Chondrocyte (in vitro differentiated cells): ENCODE results near the gene SLC6A11. TPM values are rescaled to one million over a fixed set of nuclear protein-coding genes. Genes with fewer than 3 reads are reported as not detected.

ENCODE experiments used
- DNase-seq: peaks from one replicate; pipeline ENCODE4 v3.0.0; 2021; ENCODE audit warnings: mixed read lengths, low spot score
- H3K27ac Mint-ChIP-seq: one replicate; pipeline ENCODE4 v1.8.0; 2021; ENCODE audit warnings: mild to moderate bottlenecking, moderate library complexity, mixed read lengths; ENCODE audit not compliant: unreplicated experiment
- H3K27me3 Mint-ChIP-seq: 2 replicates; pipeline ENCODE4 v1.8.0; 2021; ENCODE audit warnings: low read depth, mixed read lengths
- H3K36me3 Mint-ChIP-seq: 2 replicates; pipeline ENCODE4 v1.8.0; 2021; ENCODE audit warnings: low read depth, mixed read lengths
- H3K4me1 Mint-ChIP-seq: 2 replicates; pipeline ENCODE4 v1.8.0; 2021; ENCODE audit warnings: low read depth, mild to moderate bottlenecking, mixed read lengths
- H3K4me3 Mint-ChIP-seq: one replicate; pipeline ENCODE4 v1.8.0; 2021; ENCODE audit warnings: mild to moderate bottlenecking, moderate library complexity, mixed read lengths; ENCODE audit not compliant: unreplicated experiment
- H3K9me3 Mint-ChIP-seq: 2 replicates; pipeline ENCODE4 v1.8.0; 2021; ENCODE audit warnings: low read depth, mixed read lengths
- long read RNA-seq: library from polyadenylated mRNA; stranded (forward); transcript quantifications from one replicate; pipeline ENCODE4 v2.0.0, GENCODE V29; 2021
- total RNA-seq: library from RNA; stranded (reverse); gene quantifications from 3 replicates; pipeline ENCODE4 v1.2.1, GENCODE V29; 2021
- TF ChIP-seq, protein P1 (sequence below): fragments of 200-600 bp; sonication (generic); IDR thresholded peaks from 2 replicates; pipeline ENCODE4 v1.5.0; 2021; ENCODE audit warnings: antibody characterized with exemption, mild to moderate bottlenecking, moderate library complexity

Gene SLC6A11
- total RNA-seq = not detected in 3 replicates
- long read RNA-seq = 0 reads

DNA sequence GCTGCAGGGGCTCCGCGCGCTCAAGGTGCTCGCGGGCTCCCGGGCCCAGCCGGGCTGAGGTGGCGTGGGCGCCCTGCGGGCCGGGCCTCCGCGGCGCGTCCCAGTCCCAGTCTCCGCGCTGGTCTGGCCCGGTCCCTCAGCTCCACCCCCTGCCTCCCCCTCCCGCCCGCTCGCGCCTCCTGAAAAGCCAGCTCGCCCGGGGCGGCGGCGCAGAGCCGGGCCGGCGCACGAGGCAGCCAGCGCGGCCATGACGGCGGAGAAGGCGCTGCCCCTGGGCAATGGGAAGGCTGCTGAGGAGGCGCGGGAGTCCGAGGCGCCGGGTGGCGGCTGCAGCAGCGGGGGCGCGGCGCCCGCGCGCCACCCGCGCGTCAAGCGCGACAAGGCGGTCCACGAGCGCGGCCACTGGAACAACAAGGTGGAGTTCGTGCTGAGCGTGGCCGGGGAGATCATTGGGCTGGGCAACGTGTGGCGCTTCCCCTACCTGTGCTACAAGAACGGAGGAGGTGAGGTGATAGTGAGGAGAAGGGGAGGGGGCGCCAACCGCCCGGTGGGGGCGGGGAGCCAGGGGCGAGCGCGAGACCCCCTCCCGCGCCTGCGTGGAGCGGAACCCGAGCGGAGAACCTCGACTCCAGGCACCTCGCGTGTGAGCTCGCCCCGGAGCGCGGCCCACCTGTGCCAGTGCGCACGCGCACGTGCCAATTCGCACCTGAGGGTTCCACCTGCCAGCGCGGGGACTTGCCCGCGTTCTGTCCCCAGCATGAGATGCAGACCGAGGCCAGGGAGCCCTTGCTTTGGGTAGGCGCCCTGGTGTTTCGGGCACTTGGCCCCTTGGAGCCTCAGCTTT lies at the start of gene SLC6A11:
SLC6A11 (plus strand) TSS at position 210 of the 844 bp plus-strand sequence; CDS start at position 248, 38 bp downstream.
- H3K4me3 Mint-ChIP-seq = peak within 1 kb of the TSS; percentile 28
- H3K4me1 Mint-ChIP-seq = no peaks in the 10 kb centered on the region
- TF ChIP-seq, protein P1, sequence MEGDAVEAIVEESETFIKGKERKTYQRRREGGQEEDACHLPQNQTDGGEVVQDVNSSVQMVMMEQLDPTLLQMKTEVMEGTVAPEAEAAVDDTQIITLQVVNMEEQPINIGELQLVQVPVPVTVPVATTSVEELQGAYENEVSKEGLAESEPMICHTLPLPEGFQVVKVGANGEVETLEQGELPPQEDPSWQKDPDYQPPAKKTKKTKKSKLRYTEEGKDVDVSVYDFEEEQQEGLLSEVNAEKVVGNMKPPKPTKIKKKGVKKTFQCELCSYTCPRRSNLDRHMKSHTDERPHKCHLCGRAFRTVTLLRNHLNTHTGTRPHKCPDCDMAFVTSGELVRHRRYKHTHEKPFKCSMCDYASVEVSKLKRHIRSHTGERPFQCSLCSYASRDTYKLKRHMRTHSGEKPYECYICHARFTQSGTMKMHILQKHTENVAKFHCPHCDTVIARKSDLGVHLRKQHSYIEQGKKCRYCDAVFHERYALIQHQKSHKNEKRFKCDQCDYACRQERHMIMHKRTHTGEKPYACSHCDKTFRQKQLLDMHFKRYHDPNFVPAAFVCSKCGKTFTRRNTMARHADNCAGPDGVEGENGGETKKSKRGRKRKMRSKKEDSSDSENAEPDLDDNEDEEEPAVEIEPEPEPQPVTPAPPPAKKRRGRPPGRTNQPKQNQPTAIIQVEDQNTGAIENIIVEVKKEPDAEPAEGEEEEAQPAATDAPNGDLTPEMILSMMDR = no peak
- peaks cover 60% of the 10 kb centered on the region for H3K27me3 Mint-ChIP-seq
- DNase-seq = no peak
- no peak within 1 kb of the TSS for H3K27ac Mint-ChIP-seq
- H3K9me3 Mint-ChIP-seq = no peaks in the 10 kb centered on the region
- no peaks in the 10 kb centered on the region for H3K36me3 Mint-ChIP-seq

DNA sequence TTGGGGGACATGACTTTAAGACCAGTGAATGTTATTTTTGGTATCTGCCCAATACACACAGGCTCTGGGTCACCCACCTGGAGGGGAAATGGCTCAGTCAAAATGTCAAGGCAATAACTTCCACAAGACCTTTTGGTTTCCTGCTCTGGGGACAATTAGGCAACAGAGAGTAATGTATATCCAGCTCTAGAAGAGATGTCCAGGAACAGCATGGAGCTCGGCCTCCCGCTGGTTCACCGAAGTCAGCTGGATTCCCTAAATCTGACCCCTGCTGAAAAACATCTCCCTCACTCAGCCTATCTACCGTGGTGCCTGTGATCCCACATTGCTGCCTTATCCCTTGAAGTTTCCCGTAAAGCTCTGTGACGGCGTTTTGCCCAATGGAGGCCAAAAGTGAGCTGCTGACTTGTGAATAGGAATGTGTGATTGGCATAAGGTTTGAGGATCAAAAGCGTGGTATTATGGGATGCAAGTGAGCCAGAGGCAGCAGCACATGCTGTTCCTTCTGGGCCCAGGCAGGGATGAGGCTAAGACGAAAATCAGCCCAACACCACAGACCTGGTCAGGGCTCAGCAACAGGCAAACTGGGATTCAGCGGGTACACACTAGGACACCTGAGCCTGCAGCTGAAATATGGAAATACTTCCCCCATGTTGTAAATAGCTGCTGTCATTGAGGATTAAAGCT lies 47.2 kb upstream of the SLC6A11 start:
- DNase-seq = no peak
- Mint-ChIP-seq H3K9me3 (peaks cover 5% of the 10 kb centered on the region), H3K27ac (no peak overlapping the region), H3K27me3 (peaks cover 67% of the 10 kb centered on the region), H3K4me3 (no peak overlapping the region), H3K4me1 (no peaks in the 10 kb centered on the region), H3K36me3 (no peaks in the 10 kb centered on the region)
- TF ChIP-seq, protein P1 = no peak

DNA sequence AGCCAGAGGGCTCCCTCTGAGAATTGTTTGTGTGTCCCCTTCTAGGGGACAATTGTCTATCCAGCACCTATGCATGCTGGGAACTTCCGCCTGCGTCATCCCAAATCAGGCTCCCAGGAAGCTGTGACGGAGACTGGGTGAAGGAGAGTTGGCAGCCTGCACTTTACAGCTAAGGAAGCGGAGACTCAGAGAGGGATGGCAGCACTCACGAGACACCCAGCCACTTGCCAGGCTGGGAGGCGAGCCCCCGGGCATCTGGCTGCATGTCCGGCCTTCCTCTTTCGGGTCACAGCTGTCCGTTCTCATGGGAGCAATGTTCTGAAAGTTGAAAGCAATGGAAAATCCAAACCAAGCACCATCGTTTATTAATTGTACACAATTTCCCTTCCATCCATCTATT lies 45.5 kb upstream of the SLC6A11 start:
- Mint-ChIP-seq H3K27ac (no peak overlapping the region), H3K4me3 (no peak overlapping the region), H3K9me3 (peaks cover 5% of the 10 kb centered on the region), H3K27me3 (peaks cover 73% of the 10 kb centered on the region), H3K36me3 (no peaks in the 10 kb centered on the region), H3K4me1 (no peaks in the 10 kb centered on the region)
- no peak for DNase-seq
- TF ChIP-seq, protein P1 = no peak

DNA sequence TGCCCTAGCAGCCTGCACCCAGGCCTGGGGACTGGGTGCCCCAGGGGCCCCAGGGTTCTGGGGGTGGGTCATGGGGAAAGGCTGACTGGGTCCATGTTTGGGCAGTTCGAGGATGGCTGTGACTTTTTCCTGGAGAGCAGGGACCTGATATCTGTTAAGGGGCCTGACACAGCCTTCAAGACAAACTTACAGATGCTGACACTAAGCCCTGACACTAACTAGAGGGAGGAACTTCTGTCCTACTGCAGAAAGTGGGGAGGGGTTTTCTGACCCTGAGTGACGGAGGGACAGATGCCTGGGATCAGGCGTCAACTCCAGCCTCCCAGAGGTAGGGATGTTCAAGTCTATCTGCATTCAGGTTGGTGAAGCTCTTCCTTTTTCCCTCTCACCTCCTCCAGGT lies 45.0 kb upstream of the SLC6A11 start:
- Mint-ChIP-seq H3K4me1 (no peaks in the 10 kb centered on the region), H3K36me3 (no peaks in the 10 kb centered on the region), H3K27ac (no peak overlapping the region), H3K4me3 (no peak overlapping the region), H3K9me3 (peaks cover 5% of the 10 kb centered on the region), H3K27me3 (peaks cover 73% of the 10 kb centered on the region)
- DNase-seq = no peak
- TF ChIP-seq, protein P1 = no peak

DNA sequence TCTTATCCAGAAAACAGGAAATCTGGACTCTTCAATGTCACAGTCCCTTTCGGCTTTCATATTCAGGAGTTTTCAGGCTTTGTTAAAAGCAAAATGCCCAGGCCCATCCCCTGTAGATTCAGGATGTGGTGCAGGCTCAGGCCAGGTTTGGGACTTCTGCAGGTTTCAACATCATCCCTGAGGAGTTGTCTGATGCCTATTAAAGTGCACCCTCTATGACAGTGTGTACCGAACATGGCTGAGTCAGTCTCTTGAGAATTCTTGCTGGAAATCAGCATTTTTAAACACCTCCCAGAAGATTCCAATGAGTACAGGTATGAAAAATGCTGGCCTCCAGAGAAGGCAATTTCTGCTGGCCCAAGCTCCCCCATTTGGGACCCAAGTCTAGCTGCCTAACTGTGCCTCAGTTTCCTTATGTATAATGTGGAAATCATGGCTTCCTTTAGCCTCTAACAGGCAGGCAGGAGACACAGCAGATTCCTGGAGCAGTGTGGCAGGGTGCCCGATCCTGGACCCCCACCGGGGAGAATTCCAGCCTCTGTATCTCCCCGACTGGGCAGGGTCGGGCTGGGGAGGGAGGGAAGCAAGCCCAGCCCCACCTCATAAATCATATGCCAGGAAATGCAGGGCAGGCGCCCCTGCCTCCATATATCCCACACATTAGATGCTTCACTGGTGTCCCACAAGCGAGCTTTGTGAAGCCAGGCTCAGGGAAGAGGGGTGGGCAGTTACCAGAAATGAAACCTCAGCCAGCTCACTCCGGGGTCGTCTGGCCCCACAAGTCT lies 44.4 kb upstream of the SLC6A11 start:
- H3K36me3 Mint-ChIP-seq = no peaks in the 10 kb centered on the region
- TF ChIP-seq, protein P1 = no peak
- no peak overlapping the region for H3K27ac Mint-ChIP-seq
- H3K4me3 Mint-ChIP-seq = no peak overlapping the region
- peaks cover 5% of the 10 kb centered on the region for H3K9me3 Mint-ChIP-seq
- no peak for DNase-seq
- no peaks in the 10 kb centered on the region for H3K4me1 Mint-ChIP-seq
- peaks cover 72% of the 10 kb centered on the region for H3K27me3 Mint-ChIP-seq
